HG03571 (cell line): Measurements from ENCODE around the gene UGT1A6.

ENCODE experiments used
- ATAC-seq: cut with Tn5 transposase; IDR thresholded peaks from one replicate; pipeline ENCODE4 v1.9.1; 2021; ENCODE audit not compliant: unreplicated experiment

Gene UGT1A6

DNA sequence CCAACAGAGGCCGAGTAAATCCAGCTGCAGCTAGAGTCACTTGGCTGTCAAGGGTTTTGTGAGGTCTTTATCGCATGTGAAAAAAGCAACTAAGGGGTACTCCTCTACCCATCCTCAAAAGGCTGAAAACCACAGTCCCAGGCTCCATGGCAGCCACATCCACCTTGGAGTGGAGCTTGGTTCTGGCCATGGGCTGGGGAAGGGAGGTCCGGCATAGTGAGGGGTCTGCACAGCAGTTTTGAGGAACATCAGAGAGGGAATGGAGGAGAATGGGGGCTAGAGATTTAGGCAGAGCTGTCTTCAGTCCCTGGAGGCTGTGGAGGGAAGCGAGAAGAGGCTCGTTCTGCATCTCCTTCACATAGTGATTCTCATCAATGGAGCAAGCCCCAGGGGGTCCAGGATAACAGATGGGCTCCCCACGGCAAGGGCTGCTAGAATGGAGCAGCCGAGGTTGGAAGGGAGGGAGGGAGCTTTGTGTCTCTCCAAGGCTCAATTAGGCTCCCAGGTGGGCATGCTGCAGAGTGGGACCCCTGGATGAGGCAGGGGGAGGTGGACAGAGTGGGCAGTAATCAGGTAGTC, 106.5 kb downstream of the UGT1A6 start:
- ATAC-seq = no peak

DNA sequence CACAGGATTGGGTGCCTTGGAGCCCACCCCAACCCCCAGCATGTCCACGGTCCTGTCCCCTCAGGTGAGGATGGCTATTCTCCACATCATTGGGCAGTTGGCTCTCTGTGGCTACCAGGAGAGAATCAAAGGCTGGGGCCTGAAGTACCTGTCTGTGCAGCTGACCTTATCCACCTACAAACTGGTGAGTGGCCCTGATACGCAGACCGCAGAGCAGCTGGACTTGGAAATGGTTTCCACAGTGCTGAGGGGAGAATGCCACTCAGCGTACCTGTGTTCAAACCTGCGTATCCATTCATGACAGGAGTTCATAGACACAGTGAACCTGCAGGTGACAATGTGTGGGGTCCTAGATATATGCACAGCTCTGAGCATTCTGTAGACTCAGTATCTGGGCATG, 107.0 kb downstream of the UGT1A6 start:
- ATAC-seq = no peak

DNA sequence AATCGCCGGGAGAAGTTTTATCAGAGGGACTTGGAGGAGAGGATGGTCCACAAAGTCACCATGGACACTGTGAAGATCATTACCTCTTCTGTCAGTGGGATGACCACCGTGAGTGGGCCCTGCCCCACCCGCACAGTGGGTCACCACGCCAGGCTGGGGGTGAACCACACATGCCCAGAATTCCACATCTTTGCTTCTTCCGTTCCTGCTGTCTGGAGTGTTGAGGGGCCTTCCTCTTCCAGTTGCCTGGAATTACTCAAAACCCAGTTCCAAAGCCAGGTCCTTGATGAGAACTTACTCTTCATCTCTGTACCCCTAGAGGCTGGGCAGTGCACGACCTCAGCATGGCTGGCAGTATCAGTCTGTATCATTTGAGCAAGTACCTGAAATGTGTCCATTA, 107.5 kb downstream of the UGT1A6 start:
- ATAC-seq = no peak

DNA sequence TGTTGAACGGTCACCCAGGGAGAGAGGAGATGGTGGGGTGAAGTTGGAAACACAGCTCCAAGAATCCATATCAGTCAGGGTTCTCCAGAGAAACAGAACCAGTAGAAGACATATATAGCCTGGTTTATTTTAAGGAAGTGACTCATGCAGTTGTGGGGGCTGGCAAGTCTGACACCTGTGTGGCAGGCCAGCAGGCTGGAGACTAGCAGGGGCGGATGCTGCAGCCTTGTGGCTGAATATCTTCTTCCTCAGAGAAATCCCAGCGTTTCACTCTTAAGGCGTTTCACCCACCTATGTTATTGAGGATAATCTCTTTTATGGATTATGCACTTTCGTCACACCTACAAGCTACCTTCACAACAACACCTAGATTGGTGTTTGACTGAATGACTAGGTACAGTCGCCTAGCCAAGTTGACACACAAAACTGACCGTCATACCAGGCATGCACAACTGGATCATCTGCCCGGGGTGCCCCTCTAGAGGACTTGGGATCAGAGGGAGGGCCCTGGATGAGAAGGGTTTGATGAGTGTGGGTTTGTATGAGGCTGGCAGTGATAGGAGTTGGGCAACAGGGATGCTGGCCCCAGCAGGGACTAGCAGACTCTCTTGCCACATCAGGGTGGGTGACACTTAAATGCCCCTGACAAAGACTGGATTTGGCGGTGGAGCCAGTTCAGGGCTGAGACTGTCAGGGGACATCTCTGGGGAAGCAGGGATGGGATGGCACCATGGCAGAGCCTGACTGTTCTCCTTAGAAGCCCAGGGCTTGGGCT, 108.9 kb downstream of the UGT1A6 start:
- ATAC-seq = no peak

DNA sequence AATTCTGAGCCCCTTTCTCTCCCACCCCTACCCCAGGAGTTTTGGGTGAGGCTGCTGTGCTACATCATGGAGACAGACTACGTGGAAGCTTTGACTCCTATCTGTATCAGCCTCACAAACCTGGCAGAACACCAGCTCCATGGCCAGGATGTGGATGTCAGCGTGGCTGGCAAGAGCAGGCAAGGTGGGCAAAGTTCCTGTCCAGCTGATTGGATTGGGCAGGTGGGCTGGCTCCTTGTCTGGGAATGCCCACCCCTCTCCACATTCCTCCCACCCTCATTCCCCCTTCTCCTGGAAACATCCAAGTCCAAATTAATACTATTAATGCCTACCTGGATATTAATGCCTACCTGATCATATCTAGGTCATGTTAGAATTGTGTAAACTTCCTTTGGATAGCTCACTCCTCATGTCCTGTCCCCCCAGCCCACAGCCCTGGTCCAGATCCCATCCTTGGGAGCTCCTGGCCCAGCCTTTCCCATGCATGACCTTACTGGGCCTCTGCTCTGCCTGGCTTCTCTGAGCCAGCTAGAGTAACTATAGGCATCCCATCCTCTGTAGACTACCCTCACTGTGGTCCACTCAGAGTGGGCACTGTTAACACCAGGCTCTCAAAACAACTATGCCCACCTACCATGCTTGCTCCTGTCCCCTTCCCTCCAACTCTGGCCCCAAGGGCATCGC, 109.6 kb downstream of the UGT1A6 start:
- no peak for ATAC-seq

DNA sequence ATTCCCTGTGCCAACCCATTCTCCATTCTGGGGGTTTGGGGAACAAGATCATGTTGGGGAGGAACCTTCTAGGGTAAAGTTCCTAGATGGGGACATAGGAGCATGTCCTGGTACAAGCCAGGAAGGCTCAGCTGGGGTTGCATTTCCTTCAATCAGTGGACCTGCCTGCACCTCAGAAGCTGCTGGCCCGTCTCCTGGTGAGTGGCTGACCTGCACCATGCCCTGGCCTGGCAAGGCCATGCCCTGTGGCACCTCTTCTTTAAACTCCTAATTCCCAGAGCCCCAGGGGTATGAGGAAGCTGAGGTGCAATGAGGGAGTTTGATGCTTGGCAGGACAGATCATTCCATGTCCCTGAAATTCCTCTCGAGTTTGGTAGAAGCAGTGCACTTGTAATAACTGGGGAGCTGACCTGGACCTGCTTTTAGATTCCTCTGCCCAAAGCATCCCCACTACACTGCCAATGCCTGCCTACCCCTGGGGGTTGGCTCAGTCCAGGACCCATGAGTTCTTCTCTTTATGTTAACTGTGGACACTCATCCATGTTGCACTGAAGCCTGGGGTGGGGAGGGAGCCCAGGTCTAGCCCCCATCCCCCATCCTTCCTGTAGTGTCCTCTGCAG, 110.7 kb downstream of the UGT1A6 start:
- no peak for ATAC-seq

DNA sequence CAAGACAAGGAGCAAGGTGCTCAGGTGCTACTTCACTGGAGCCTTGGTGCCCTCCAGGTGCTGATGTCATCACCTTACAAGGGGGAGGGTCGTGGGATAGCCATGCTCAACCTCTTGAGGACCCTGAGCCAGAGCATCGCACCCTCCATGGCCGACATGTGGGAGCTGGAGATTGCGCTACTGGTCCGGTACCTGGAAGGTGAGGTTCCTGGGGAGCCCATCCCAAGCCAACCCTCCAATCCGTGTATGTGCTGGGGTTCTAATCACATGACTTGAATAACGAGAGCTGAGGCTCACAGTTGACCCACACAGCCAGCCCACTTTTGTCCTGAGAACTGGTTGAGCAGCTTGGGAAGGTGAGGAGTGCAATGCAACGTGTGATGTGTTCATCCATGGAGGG, 111.3 kb downstream of the UGT1A6 start:
- ATAC-seq = no peak

DNA sequence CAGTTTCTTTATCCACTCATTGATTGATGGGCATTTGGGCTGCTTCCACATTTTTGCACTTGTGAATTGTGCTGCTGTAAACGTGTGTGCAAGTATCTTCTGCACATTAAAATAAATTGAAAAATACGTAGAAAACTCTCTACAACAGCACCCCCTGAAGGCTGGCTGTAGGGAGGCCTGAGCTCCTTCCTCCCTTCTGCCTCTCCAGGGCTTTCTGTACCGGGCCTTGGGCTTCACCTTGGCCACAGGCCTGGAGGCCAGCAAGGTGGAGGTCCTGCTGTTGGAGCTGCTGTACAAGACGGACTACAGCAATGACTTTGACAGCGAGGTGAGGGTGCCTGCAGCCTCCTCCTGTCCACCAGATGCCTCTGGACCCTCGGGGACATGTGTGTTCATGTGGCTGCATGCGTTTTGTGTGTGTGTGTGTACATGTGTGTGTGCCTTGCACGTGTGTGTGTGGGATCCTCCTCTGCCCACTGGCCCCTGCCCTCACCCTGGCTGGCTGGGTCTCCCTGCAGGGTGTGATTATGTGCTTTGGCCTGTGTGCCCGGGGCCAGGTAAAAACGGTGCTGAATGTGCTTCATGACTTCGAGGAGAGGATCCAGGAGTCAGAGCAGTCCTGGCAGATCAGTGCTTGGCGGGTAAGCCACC, 114.7 kb downstream of the UGT1A6 start:
- no peak for ATAC-seq

DNA sequence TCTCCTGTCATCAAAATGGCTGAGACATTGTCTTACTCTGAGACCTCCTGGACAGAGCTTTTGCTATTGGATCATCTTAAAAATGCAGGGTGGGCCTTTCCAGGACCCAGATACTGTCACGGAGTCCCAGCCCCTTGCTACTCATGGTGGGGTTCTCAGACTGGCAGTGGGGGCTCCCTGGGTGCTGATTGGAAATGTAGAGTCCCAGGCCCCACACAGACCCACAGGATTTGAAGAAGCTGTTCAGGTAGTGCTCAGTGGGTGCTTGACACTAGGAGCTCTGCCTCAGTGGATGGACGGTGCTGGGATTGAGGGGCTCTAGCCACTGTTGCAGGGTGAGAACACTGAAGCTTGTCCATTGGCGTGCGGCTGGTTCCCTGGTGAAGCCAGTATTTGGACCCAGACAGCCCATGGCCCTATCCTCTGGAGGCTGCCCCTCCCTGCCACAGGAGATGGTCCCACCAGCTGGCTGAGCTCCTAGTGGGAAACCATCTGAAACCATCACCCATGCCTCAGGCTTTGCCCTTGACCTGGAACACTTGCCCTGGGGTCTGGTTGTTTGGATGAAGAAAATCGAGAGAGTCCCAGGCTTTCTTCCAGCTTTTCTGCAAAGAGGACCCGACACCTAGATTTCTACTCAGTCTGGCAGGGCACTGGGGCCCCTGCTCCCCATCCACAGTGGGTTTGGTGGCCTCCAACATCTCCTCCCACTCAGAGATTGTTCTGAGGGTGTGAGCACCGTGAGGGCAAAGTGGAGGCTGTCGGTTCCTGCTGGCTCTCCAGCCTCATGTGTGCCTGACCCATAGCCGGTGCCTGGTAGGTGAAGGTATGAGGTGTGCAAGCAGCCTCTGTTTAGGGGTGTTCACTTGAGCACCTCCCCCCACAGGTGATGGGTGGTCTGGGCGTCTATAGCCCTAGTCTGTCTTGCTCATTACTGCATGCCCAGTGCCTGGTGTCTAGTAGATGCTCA, 115.6 kb downstream of the UGT1A6 start:
- no peak for ATAC-seq

DNA sequence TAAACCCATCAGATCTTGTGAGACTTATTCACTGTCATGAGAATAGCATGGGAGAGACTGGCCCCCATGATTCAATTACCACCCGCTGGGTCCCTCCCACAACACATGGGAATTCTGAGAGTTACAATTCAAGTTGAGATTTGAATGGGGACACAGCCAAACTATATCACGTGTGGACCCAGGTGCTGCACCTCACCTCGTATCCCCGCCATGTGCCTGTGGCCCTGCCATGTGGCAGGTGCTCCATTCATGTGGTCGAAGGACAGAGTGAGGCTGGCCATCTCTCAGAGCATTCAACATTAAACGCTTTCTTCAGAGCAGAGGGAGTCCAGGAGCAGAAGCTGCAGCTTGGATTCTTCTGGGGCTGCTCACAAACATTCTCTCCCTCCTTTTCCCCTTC, 117.7 kb downstream of the UGT1A6 start:
- no peak for ATAC-seq

DNA sequence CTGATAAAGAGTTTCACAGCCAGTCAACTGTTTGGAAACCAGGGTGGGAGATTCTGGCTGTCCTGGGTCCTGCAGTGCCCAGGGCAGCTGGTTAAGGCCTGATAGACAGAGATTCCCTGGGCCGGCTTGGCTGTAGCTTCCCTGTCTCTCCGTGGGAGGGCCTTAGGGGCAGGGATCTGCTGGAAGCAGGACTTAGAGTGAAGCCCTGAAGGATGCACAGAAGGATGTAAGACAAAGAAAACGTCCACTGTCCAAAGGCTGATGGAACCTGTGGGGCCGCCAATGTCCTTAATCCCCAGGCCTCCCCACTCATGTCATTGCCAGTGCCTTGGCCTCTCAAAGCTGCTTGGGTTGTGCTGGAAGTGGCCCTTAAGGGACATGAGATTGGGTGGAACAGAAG, 118.4 kb downstream of the UGT1A6 start:
- ATAC-seq = no peak

DNA sequence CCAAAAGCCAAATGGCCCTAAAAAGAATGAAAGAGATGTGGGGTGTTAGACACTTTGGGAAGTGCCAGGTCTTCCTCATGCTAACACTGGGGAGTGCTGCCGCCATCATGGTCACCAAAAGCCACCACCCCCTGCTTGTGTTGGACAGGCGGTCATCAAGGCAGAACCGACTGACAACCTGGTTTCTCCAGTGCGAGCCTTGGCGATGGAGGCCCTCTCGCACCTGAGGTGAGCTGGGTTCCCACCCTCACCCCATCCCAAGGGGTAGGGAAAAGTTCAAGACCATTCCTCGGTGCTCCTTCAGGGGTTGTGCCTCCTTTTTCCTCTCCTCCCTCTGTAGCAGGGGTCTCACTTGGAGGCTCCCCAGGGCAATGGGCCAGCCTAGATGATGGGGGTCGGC, 119.0 kb downstream of the UGT1A6 start:
- no peak for ATAC-seq

DNA sequence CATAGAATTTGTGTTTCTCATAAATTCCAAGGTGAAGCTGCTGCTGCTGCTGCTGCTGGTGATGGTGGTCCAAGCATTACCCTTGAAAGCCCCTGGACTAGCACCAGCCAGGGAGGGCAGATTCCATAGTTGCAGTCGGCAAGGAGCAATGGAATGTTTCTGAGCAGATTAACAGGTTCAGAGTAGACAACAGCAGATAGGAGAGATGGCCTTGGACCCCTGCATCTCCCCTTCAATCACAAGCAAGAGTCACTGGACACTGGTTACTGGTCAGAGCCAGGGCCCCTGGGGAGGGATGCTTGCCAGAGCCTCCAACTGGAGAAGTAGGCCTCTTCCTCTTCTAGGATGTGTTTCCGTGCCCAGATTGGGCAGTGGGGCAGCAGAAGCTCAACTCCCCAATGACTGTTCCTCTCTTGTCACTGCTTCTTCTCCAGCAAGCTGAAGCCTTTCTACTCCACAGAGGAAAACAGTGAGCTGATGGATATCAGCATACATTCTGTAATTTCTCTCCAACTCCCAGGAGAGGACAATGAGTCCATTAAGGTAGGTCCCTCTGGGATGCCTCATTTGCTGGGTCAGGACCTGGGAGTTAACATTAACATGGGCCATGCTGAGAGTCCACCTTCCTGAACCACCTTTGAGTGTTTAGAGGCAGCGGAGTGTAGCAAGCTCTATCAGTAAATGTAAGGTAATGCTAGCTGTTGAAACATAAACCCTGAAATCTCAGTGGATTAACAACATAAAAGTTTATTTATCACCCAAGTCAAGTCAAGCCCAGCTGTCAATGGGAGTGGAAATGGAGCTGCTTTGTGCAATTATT, 120.8 kb downstream of the UGT1A6 start:
- ATAC-seq = no peak

DNA sequence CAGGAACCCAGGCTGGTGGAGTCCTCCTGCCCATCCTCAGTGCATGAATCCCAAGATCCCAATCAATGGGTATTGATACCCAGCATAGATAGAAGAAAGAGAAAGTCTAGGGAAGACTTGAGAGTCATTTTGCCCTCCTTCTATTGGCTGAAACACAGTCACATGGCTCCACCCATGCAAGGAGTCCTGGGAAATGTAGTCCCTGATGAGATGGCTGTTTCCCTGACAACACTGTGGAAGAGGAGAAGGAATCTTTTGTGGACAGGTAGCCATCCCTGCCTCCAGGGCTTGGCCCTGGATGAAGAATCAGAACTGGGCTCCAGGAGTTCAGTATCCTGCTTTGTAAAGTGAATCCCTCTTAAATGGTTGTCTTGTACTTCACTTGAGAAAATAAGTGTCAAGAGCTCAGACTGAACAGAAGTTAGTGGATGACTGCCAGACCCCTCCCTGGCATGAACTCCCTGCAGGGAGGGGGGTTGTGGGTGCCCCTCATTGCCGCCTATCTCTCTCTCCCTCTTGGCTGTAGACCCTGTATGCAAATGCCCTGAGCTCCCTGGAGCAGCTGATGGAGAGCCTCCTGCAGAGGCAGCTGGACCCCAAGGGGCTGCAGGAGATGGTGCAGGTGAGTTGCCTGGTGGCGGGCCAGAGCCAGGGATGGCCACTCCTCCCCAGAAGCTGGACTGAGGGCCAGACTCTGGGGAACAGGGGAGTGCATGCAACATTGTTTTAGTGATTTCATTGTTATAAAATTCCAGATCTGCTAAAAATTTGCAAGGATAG, 121.6 kb downstream of the UGT1A6 start:
- ATAC-seq = no peak

DNA sequence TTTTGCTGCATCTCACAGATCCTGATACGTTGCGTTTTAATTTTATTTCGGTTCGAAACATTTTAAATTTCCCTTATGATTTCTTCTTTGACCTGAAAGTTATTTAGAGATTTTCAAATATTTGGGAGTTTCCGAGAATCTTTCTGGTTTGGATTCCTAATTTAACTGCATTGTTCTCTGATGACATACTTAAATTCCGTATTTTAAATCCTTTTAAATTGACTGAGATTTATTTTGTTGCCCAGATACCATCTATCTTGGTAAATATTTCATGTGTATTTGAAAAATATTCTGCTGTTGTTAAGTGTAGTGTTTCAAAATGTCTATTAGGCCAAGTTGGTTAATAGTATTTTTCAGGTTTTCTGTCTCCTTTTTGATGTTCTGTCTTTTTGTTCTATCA, 123.2 kb downstream of the UGT1A6 start:
- no peak for ATAC-seq

DNA sequence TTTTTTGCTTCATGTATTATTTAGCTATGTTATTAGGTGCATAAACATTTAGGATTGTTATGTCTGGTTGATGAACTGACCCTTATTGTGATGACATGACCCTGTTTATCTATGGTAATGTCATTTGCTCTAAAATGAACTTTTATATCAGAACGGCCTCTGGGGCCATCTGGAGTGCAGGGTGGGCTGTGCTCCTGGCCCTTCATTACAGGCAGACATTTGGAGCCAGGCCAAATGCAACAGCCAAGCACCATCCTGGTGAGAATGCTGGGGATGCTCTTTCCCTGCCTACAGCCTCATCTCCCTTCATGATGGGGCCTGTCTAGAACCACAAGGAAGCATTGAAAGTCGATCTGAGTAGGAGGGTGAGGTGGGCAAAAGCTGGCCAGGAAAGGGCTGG, 123.6 kb downstream of the UGT1A6 start:
- ATAC-seq = no peak

DNA sequence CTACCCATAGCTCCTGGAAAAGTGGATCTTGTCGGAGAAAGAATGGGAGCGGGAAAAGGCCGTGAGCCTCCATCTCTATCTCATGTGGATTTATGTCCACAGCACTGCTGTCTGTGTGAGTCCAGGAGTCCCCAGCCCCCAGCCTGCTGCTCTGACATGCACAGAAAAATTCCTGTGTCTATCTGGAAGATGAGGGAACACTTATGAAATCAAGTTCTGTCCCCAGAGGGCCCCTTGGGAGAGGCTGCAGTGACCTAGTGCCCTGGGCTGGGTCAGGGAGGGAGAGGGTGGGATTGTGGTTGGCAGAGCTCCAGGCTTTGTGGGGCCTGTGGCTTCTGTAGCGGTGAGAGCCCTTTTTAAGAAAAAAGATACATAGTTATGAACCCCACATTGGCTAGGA, 124.1 kb downstream of the UGT1A6 start:
- ATAC-seq = no peak

DNA sequence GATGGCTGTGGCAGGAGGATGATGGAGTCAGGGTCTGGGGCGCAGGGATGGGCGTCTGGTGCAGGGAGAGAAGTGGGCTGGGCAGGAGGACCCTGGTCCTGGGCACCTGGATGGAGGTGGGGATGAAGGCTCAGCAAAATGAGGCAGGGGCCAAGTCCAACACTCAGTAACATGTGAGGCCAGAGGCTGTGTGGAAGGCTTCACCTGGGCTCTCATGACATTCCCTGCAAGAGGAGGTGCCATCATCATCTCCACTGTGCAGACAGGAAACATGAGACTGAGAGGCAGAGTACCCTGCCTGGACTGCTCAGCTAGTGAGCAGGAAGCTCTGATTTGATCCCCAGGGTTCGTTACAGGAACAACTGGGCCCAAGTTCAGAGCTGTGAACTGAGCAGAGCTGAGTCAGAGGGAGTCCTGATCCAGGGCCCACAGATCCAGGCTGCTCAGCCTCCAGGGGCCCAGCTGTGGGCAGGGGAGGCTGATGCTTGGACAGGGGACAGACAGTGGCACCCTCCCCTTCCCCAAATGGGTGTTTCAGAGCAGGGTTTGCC, 124.7 kb downstream of the UGT1A6 start:
- no peak for ATAC-seq
